ENCODE results near the gene SPINK1.

Gene SPINK1

DNA sequence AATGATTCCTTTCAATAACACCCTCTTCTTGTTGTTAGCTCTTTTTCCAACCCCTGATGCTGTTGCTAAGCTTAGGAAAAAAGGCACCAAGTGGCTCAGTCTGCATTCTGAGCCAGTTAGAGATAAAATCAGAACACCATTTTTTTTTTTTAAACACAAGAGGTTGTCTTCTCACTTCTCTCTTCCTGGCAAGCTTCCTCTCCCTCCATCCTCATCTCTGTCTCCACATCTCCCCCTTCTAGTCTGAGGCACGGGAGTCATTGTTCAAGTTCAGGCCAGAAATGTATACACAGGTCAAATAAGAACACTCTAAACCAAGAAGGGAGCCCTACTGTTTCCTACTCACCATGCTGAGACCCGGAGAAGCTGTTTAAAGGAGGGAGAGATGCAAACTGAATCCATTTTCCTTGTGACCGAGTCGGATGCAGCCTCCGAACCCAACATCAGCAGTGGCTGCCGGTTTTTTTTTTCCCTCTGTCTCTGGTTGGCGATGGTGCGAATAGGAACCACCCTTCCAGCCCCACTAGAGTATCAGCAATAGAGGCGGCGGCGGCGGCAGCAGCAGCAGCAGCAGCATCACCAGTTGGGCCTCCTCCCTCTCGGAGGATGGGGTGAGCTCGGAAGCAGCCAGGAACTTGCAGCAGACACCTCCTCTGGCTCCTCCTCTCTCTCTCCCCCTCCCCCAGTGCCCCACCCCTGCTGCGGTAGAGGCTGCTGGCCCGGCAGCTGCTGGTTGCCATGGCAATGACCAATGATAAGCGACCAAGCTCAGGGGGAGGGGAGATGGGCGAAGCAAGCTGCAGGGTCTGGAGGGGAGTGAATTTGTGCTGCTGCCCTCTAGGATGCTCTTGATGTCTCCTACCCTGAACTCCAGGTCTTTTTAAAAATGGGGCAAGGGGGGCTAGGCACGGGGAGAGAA is 49.1 kb downstream of the SPINK1 start, which contains the start of gene JAKMIP2:
Gene JAKMIP2 (minus strand): TSS at position 619 of the 919 bp plus-strand sequence. CDS start 110,922 bp downstream, outside the sequence.
- Histone ChIP-seq H3K27me3 (ENCODE audit: control insufficient read depth, insufficient read depth, low read length) (no peaks in the 10 kb centered on the region), H3K27ac (ENCODE audit: low read depth, low read length) (peak within 1 kb of the TSS; percentile 92), H3K4me3 (ENCODE audit: low read depth, low read length) (peak within 1 kb of the TSS; percentile 89), H3K4me1 (ENCODE audit: control insufficient read depth, insufficient read depth, low read length) (peaks cover 29% of the 10 kb centered on the region), H3K9me3 (ENCODE audit: control insufficient read depth, insufficient read depth, low read length) (no peaks in the 10 kb centered on the region), H3K9ac (ENCODE audit: low read depth, low read length) (peak within 1 kb of the TSS; percentile 80), H3K36me3 (ENCODE audit: control insufficient read depth, insufficient read depth, low read length) (no peaks in the 10 kb centered on the region)

GRCh38 chr5:147780924-147781573 is 50.4 kb downstream of the SPINK1 start:
- Histone ChIP-seq H3K4me1 (ENCODE audit: control insufficient read depth, insufficient read depth, low read length) (peaks cover 29% of the 10 kb centered on the region), H3K27ac (ENCODE audit: low read depth, low read length) (peak overlapping the region; percentile 92), H3K4me3 (ENCODE audit: low read depth, low read length) (peak overlapping the region; percentile 89)

DNA sequence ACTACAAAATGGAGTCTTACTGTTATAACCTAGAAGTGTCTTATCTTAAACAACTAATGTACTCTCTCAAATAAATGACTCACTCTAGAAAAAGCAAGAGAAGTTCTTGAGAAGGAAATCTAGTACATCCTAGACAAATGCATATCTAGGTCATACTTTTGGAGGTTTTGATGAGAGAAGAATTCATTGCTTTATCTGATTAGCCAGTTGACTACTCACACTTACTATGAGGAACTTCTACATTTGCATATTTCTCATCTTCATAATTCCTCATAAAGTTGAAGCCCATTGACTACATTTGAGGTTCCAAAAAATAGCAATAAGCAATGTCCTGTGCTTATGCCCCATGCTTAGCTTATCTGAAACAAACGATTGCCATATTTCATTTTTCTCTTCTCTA is 51.8 kb downstream of the SPINK1 start:
- peak overlapping the region; percentile 89 for H3K4me3 ChIP-seq (ENCODE audit: low read depth, low read length)
- peak overlapping the region; percentile 92 for H3K27ac ChIP-seq (ENCODE audit: low read depth, low read length)
- H3K27me3 ChIP-seq (ENCODE audit: control insufficient read depth, insufficient read depth, low read length), result no peaks in the 10 kb centered on the region
- H3K9ac ChIP-seq (ENCODE audit: low read depth, low read length), result no peak overlapping the region
- no peaks in the 10 kb centered on the region for H3K9me3 ChIP-seq (ENCODE audit: control insufficient read depth, insufficient read depth, low read length)
- H3K4me1 ChIP-seq (ENCODE audit: control insufficient read depth, insufficient read depth, low read length), result peaks cover 29% of the 10 kb centered on the region
- no peaks in the 10 kb centered on the region for H3K36me3 ChIP-seq (ENCODE audit: control insufficient read depth, insufficient read depth, low read length)

More at GRCh38 chr5:147780924-147781573, 50.4 kb downstream of the SPINK1 start:
- Histone ChIP-seq H3K9me3 (ENCODE audit: control insufficient read depth, insufficient read depth, low read length) (no peaks in the 10 kb centered on the region), H3K36me3 (ENCODE audit: control insufficient read depth, insufficient read depth, low read length) (no peaks in the 10 kb centered on the region), H3K27me3 (ENCODE audit: control insufficient read depth, insufficient read depth, low read length) (no peaks in the 10 kb centered on the region), H3K9ac (ENCODE audit: low read depth, low read length) (peak overlapping the region; percentile 41; the same call in 1 of the 2 replicates)

GRCh38 chr5:147776989-147777388 is 54.5 kb downstream of the SPINK1 start:
- Histone ChIP-seq H3K9ac (ENCODE audit: low read depth, low read length) (no peak overlapping the region), H3K9me3 (ENCODE audit: control insufficient read depth, insufficient read depth, low read length) (no peaks in the 10 kb centered on the region), H3K4me1 (ENCODE audit: control insufficient read depth, insufficient read depth, low read length) (peaks cover 32% of the 10 kb centered on the region), H3K27me3 (ENCODE audit: control insufficient read depth, insufficient read depth, low read length) (no peaks in the 10 kb centered on the region), H3K27ac (ENCODE audit: low read depth, low read length) (no peak overlapping the region), H3K36me3 (ENCODE audit: control insufficient read depth, insufficient read depth, low read length) (no peaks in the 10 kb centered on the region), H3K4me3 (ENCODE audit: low read depth, low read length) (no peak overlapping the region)

Data from HUES48 (cell line).